SK-N-MC (cell line): ENCODE measurements around the gene KDM4B.

Experiments used
- EZH2 ChIP-seq: fragments of 200-600 bp; sonication (generic); IDR thresholded peaks from one replicate; pipeline ENCODE4 v1.6.1; 2017; ENCODE audit warnings: antibody characterized with exemption
- FOXP2 ChIP-seq: optimal IDR thresholded peaks from 2 replicates; pipeline ENCODE3; 2011; ENCODE audit warnings: mild to moderate bottlenecking, moderate library complexity; ENCODE audit not compliant: insufficient read depth; ENCODE audit errors: extremely low read length, control extremely low read depth
- POLR2AphosphoS5 ChIP-seq: IDR thresholded peaks from 2 replicates; pipeline ENCODE4 v1.6.1; 2012; ENCODE audit warnings: mild to moderate bottlenecking, low read depth, low read length, borderline replicate concordance

GRCh38 chr19:5040544-5041167, 71.7 kb downstream of the KDM4B start:
- no peak for TF ChIP-seq EZH2
- TF ChIP-seq POLR2AphosphoS5: no peak
- no peak for TF ChIP-seq FOXP2
